ENCODE data around the gene EML3. TPM values are rescaled to one million over a fixed set of nuclear protein-coding genes. Genes with fewer than 3 reads are reported as not detected.
A peak's percentile ranks its signal among the peaks of the same experiment; 100 is the strongest.

Gene EML3
- total RNA-seq, 1 experiment from 2014 or later, result 88.8 TPM

DNA sequence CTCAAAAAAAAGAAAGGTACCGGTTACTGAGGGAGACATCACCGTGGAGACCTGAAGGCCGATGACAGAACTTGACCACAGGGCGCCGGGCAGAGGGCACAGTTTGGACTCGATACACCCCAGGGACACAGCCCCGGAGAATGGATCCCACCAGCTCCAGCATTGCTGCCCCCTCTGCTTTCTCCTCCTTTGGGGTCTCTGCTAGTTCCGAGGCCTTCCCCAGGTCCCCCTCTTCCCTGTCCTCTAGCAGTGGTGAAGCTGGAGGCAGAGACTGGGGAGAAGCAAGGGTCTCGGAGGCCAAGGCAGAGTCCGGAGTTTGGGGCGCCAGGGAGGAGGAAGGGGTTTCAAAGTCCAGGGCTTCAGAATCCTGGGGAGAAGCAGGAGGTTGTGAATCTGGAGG, 34.0 kb downstream of the EML3 start:
- H3K27ac ChIP-seq (ENCODE audit: low read length), result no peak overlapping the region
- BruUV-seq (replicated peaks), result no TSS peak

DNA sequence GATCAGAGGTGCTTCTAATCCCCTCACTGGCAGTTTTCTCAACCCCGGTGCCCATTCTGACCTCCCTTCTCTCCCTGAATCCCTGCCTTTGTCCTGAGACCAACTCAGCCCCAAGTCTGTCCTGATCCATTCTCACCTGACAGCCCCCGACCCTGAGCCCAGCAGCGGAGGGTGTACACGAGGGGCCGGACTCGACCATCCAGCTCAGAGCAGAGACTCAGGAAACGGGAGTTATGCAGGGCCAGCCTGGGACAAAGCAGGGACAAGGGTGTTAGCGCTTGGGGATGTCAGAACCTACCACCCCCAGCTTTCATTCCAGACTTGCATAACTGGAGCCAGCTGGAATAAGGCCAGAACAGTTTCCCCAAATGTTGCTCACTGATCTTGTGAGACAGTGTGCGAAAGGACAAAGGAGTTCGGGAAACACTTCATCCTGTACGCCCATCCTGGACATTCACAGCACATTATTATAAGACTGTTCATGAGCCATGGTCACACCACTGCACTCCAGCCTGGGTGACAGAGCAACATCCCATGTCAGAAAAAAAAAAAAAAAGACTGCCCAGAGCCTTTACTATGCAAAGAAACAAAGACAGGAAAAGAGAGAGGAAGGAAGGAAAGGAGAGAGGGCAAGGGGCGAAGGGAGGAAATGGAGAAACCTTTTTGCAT, 35.4 kb downstream of the EML3 start:
- TF ChIP-seq, protein P1, sequence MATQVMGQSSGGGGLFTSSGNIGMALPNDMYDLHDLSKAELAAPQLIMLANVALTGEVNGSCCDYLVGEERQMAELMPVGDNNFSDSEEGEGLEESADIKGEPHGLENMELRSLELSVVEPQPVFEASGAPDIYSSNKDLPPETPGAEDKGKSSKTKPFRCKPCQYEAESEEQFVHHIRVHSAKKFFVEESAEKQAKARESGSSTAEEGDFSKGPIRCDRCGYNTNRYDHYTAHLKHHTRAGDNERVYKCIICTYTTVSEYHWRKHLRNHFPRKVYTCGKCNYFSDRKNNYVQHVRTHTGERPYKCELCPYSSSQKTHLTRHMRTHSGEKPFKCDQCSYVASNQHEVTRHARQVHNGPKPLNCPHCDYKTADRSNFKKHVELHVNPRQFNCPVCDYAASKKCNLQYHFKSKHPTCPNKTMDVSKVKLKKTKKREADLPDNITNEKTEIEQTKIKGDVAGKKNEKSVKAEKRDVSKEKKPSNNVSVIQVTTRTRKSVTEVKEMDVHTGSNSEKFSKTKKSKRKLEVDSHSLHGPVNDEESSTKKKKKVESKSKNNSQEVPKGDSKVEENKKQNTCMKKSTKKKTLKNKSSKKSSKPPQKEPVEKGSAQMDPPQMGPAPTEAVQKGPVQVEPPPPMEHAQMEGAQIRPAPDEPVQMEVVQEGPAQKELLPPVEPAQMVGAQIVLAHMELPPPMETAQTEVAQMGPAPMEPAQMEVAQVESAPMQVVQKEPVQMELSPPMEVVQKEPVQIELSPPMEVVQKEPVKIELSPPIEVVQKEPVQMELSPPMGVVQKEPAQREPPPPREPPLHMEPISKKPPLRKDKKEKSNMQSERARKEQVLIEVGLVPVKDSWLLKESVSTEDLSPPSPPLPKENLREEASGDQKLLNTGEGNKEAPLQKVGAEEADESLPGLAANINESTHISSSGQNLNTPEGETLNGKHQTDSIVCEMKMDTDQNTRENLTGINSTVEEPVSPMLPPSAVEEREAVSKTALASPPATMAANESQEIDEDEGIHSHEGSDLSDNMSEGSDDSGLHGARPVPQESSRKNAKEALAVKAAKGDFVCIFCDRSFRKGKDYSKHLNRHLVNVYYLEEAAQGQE (IDR thresholded peaks at IDR 0.05; ENCODE audit: insufficient read depth in 1 of 2, low read depth in 2 of 2, low read length in 1 of 2), result no peak
- TF ChIP-seq, protein P2, sequence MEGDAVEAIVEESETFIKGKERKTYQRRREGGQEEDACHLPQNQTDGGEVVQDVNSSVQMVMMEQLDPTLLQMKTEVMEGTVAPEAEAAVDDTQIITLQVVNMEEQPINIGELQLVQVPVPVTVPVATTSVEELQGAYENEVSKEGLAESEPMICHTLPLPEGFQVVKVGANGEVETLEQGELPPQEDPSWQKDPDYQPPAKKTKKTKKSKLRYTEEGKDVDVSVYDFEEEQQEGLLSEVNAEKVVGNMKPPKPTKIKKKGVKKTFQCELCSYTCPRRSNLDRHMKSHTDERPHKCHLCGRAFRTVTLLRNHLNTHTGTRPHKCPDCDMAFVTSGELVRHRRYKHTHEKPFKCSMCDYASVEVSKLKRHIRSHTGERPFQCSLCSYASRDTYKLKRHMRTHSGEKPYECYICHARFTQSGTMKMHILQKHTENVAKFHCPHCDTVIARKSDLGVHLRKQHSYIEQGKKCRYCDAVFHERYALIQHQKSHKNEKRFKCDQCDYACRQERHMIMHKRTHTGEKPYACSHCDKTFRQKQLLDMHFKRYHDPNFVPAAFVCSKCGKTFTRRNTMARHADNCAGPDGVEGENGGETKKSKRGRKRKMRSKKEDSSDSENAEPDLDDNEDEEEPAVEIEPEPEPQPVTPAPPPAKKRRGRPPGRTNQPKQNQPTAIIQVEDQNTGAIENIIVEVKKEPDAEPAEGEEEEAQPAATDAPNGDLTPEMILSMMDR (IDR thresholded peaks at IDR 0.05), result no peak
- no peak for TF ChIP-seq POLR2AphosphoS5 (IDR thresholded peaks at IDR 0.05; ENCODE audit: low read depth, low read length)
- no peak for TF ChIP-seq SIN3A (IDR thresholded peaks at IDR 0.05; ENCODE audit: borderline replicate concordance, insufficient read depth, low read depth, low read length)
- TF ChIP-seq TCF7L2 (IDR thresholded peaks at IDR 0.05; ENCODE audit: low read depth, low read length), result no peak
- CTCF ChIA-PET, result no interaction called here
- in situ Hi-C loops (cut with HindIII; ENCODE audit: low pct_unique_long_range_greater_than_20kb, low sequenced_read_pairs), result no loop called here
- intact Hi-C loops (cut with micrococcal nuclease; ENCODE audit: unreplicated experiment), result no loop called here
- DNase-seq (ENCODE audit: low read depth, low spot score), result no peak
- Histone ChIP-seq H3K9me3 (ENCODE audit: control insufficient read depth, insufficient read depth, low read depth, low read length) (no peaks in the 10 kb centered on the region), H3K27ac (ENCODE audit: low read length) (no peak overlapping the region; the same call in 1 of the 2 replicates), H3K27me3 (ENCODE audit: control insufficient read depth, insufficient read depth, low read length) (no peaks in the 10 kb centered on the region), H3K4me1 (ENCODE audit: control insufficient read depth, insufficient read depth, low read length) (peaks cover 26% of the 10 kb centered on the region), H3K4me3 (ENCODE audit: low read depth in 2 of 2, low read length in 2 of 2) (no peak overlapping the region), H3K36me3 (ENCODE audit: control insufficient read depth, insufficient read depth, low read length) (peaks cover 18% of the 10 kb centered on the region)
- POLR2A ChIA-PET, result interaction anchor here (0.5 kb wide), 1 partner anchor 9 kb away, joined by 3 read pairs; no protein-coding TSS in a partner anchor
- BruUV-seq (replicated peaks), result TSS peak; percentile 37
- no peak for ATAC-seq

More for the DNA sequence above, 34.0 kb downstream of the EML3 start:
- H3K9me3 ChIP-seq (ENCODE audit: control insufficient read depth, insufficient read depth, low read depth, low read length), result no peaks in the 10 kb centered on the region
- peaks cover 5% of the 10 kb centered on the region; the same call in 1 of the 2 replicates for H3K36me3 ChIP-seq (ENCODE audit: control insufficient read depth, insufficient read depth, low read length)
- H3K4me3 ChIP-seq (ENCODE audit: low read depth in 2 of 2, low read length in 2 of 2), result no peak overlapping the region
- in situ Hi-C loops (cut with HindIII; ENCODE audit: low pct_unique_long_range_greater_than_20kb, low sequenced_read_pairs) (no loop called here), intact Hi-C loops (cut with micrococcal nuclease; ENCODE audit: unreplicated experiment) (no loop called here)
- TF ChIP-seq POLR2AphosphoS5 (IDR thresholded peaks at IDR 0.05; ENCODE audit: low read depth, low read length), result no peak
- TF ChIP-seq SIN3A (IDR thresholded peaks at IDR 0.05; ENCODE audit: borderline replicate concordance, insufficient read depth, low read depth, low read length), result no peak
- TF ChIP-seq, protein P1 (IDR thresholded peaks at IDR 0.05; ENCODE audit: insufficient read depth in 1 of 2, low read depth in 2 of 2, low read length in 1 of 2), result no peak
- TF ChIP-seq, protein P2 (IDR thresholded peaks at IDR 0.05), result no peak
- TF ChIP-seq TCF7L2 (IDR thresholded peaks at IDR 0.05; ENCODE audit: low read depth, low read length), result no peak
- H3K4me1 ChIP-seq (ENCODE audit: control insufficient read depth, insufficient read depth, low read length), result peaks cover 22% of the 10 kb centered on the region
- ChIA-PET CTCF (interaction anchor here (0.7 kb wide), 1 partner anchor 1927 kb away, joined by 6 read pairs; no protein-coding TSS in a partner anchor), POLR2A (interaction anchor here (1.3 kb wide), 1 partner anchor 13 kb away, joined by 4 read pairs; the partner anchor contains the start of gene TUT1)
- no peak for DNase-seq (ENCODE audit: low read depth, low spot score)
- no peaks in the 10 kb centered on the region for H3K27me3 ChIP-seq (ENCODE audit: control insufficient read depth, insufficient read depth, low read length)
- ATAC-seq, result no peak
